Smooth muscle cell of the brain vasculature (primary cell): ENCODE results near the gene PSMA3.

Experiments used
- DNase-seq: peaks from one replicate; pipeline ENCODE4 v3.0.0-alpha.2; 2012; ENCODE audit warnings: low read depth, low spot score

Gene PSMA3

DNA sequence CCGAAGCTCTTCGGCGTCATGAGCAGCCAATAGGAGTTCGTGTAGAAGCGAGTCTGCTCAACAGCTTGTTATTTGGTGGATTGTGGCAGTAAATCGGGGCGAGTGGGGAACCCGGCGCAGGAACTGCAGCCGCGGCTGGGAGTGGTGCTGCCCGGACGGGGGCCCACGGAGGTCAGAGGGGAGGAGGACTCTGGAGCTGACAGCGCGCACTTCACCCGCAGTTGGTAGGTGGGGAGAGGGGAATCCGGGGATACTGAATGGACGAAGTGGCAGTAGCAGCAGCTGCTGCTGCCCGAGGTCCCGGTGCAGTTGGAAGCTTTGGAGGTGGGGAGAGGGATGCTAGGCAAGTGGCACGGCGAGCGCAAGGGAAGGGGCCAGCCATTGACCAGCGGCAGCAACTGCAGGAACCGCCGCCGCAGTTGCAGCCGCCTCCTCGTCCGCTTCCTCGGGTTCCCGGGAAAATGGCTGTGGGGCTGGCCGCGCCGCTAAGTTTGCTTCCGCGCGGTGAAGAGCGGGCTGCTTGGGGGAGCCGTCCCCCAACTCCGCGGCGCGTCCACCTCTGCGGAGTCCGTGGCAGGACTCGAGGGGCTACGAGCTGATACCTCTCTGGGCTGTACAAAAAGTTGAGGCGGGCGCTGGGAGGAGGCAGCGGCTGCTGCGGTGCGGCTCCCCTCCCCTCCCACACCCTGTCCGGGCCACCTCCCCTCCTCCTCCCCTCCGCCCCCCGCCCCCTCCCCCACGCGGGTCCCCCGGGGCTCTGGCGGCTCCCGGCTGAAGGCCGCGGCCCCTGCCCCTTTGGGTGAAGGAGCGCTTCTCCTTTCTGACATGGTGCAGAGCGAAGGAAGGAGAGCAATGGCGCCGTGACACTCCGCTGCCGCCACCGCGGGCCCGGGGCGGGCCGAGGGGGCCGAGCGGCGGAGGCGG, 54.1 kb downstream of the PSMA3 start, which contains the start of gene ARID4A:
Gene ARID4A (plus strand): TSS at position 79 of the 924 bp plus-strand sequence. CDS start 1,300 bp downstream, outside the sequence.
- DNase-seq = no peak

DNA sequence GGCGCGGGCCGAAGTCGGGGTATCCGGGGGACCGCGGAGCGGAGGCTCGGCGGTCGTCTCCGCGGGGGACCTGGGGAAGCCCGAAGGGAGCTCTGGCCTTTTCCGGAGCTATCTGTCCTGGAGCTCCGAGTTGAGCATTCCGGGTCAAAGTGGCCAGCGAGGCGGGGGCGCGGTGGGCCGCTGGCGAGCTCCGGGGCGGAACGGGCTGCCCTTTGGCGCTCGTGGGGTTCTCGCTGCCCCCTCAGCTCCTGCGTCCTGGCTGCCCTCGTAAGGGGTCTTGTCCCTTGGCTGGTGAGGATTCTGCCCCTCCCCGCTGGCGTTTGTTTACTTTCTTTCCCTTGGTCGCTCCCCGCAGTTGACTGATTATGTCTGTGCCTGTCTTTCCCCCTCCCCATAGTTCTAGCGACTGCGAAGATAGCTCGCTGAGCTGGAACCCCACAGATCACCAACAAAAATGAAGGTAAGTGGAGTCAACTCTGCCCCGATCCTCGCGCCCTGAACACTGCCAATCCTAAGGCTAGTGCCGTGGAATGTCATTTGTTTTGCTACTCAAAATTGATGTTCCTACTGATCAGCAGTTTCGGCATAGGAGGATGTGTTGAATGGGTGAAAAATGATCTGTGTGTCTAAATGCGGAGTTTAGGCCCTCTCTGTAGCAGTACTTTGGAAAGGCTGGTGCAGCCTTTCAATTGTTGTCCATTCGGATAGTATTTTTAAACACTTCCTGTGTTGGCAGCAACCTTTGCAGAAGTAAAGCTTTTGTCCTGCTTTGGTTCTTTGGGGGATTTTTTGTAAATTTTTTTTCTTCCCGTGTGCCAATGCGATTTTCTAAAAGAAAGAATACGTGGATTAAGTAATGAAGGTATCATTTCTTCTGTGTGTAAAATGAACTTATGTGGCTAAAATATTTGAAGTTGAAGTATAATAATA, 55.0 kb downstream of the PSMA3 start:
- no peak for DNase-seq

DNA sequence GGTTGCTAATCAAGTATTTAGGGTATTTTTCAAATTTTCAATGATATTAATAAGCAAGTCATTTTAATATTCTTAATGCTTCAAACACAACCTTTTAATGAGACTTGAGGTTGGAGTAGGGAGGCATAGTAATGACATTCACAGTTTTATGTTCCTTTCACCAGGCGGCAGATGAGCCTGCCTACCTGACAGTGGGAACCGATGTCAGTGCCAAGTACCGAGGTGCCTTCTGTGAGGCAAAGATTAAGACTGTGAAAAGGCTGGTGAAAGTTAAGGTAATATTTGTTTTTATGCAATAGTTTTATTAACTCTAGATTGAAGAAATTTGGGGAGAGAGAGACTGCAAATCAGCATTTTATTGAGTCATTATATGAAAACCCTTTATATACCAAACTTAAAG, 56.8 kb downstream of the PSMA3 start:
- no peak for DNase-seq

DNA sequence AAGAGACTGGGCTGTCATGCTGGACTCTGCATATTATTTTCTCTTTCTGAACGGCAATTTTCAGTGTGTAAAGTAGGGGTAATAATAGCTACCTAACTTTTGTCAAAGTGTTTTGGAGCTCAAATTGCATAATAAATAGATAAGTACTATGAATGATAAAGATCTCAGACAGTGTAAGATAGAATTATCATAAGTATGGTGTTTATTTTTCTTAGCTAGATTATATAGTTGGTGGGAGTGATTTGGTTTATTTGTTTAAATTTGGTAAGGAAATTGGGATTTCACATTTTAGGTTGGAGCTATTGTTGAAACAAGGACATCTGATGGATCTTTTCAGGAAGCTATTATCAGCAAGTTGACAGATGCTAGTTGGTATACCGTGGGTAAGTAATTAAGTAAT, 61.1 kb downstream of the PSMA3 start:
- DNase-seq = no peak

DNA sequence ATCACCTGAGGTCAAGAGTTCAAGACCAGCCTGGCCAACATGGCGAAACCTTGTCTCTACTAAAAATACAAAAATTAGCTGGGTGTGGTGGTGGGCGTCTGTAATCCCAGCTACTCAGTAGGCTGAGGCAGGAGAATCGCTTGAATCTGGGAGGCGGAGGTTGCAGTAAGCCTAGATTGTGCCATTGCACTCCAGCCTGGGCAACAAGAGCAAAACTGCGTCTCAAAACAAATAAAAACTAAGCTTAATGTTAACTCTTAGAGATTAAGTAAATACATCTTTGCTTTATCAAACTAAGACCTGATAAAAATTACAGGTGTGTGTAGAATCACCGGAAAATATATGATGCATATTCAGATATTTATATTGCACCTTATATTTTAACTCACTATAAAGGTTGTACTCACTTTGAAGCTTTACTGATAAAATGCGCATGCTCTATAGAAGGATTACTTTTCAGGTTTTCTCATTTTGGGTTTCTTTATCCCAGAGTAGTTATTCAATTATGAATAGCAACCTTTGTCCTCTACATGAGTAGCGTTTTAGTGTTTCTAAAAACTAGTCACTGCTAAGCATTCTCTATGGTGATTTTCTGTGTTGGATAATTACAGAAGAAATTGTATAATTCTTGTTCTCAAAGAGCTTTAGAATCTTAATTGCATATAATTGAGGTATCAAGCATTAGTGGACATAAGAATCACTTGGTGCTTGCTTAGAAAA, 63.1 kb downstream of the PSMA3 start:
- no peak for DNase-seq

DNA sequence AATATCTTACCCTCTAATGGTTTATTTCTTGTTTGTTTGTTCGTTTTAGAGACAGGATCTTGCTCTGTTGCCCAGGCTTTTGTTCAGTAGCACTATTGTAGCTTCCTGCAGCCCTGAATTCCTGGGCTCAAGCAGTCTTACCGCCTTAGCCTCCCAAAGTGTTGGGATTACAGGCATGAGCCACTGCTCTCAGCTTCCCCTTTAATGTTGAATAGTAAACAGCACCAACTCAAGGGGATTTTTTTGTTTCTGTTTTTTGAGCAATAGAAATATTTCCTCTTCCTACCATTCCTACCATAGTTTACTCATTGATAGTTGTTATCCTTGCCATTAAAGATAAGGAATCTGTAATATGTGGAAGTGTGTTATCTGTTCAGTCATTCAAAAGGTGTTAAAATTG, 64.4 kb downstream of the PSMA3 start:
- no peak for DNase-seq

DNA sequence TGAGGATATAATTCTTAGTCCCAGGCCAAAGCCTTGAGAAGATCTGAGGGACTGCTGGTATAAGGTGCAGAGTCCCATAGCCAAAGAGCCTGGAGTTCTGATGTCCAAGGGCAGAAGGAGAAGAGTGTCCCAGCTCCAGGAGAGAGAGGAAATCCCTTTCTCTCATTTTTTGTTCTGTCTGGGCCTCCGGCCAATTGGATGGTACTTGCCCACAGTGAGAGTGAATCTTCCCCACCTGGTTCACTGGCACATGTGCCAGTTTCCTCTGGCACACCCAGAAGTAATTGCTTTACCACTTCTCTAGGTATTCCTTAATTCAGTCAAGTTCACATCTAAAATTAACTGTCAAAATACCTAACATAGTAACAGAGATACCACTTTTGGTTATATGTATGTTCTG, 69.1 kb downstream of the PSMA3 start:
- DNase-seq = no peak

DNA sequence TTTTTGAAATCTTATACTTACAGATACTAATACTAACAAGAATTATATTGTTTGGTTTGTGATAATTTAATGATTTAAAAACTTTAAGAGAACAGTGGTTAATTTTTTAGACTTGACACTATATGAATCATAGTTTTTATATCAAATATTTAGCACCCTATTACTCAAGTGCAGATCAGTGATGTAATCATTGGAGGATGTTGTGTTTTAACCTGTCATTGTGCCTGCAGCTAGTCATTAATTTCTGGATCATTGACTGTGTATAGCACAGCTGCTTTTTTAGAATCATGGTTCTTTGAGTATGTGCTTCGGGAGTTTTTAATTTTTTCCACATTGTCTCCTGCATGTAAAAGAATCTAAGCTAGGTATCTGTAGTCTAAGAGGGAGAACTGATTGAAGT, 71.0 kb downstream of the PSMA3 start:
- DNase-seq = no peak
